ENCODE measurements around the gene KRTAP1-3.

KRTAP1-3 gene

DNA sequence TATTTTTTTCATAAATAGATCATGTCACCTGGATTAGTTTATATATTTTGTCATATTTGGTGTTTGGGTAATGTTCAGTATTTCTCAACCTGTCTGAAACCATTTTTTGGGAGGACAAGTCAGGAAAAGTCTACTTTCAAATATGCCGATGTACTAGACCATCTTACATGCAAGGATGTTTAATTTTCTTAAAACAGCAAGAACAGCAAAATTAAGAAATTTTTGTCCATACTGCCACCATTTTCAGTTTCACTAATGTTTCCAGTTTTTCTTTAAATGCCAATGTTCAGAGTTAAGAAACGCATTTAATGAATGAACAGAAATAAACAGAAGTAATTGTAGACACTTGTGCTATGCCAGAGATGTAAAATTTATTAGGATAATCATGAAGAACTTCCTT is 41.6 kb downstream of the KRTAP1-3 start:
- no peak overlapping the region for H3K4ac ChIP-seq (ENCODE audit: low read length)
- H2BK120ac ChIP-seq (ENCODE audit: low read depth, low read length) = no peak overlapping the region
- H3K27me3 ChIP-seq (ENCODE audit: control insufficient read depth in 3 of 3, insufficient read depth in 3 of 3, low read depth in 1 of 3, low read length in 3 of 3) = peaks cover 0 to 3% (median 0%) of the 10 kb centered on the region in 3 experiments
- H2BK12ac ChIP-seq (ENCODE audit: low read length) = no peak overlapping the region
- H3K4me1 ChIP-seq (ENCODE audit: control insufficient read depth in 2 of 2, insufficient read depth in 1 of 2, low read depth in 1 of 2, low read length in 2 of 2) = peaks cover 0 to 2% of the 10 kb centered on the region in 2 donors
- H3K9me3 ChIP-seq (replicated peaks in 1 of 2; ENCODE audit: control insufficient read depth in 2 of 2, insufficient read depth in 1 of 2, low read depth in 1 of 2, low read length in 2 of 2) = no peaks in the 10 kb centered on the region
- H3K4me2 ChIP-seq (ENCODE audit: insufficient read depth, low read length, poor library complexity, severe bottlenecking) = no peak overlapping the region
- no peak overlapping the region for H3K14ac ChIP-seq (ENCODE audit: low read length)
- WGBS, 2 donors (ENCODE audit: extremely low coverage in 2 of 2, insufficient read length in 2 of 2, insufficient replicate concordance in 1 of 2) = no CpG with 5 or more reads among the region's 2 CpGs
- H3K9ac ChIP-seq (ENCODE audit: low read depth, low read length, poor library complexity) = no peak overlapping the region
- no peaks in the 10 kb centered on the region for H3K79me1 ChIP-seq (ENCODE audit: low read depth, low read length)
- H2AFZ ChIP-seq (ENCODE audit: low read length) = no peak overlapping the region
- H3K36me3 ChIP-seq (replicated peaks in 1 of 2; ENCODE audit: control insufficient read depth in 2 of 2, insufficient read depth in 2 of 2, low read length in 2 of 2) = no peaks in the 10 kb centered on the region
- H4K8ac ChIP-seq (ENCODE audit: low read depth, low read length) = no peak overlapping the region
- no peak overlapping the region for H2BK5ac ChIP-seq (ENCODE audit: low read length)
- H3K27ac ChIP-seq (replicated peaks; ENCODE audit: low read length) = no peak overlapping the region
- H3K18ac ChIP-seq (ENCODE audit: low read length) = no peak overlapping the region
- no peak overlapping the region for H2BK15ac ChIP-seq (ENCODE audit: low read length)
- H3K23ac ChIP-seq (ENCODE audit: low read depth, low read length, poor library complexity) = no peak overlapping the region
- DNase-seq (ENCODE audit: low spot score) = no peak
- no peak overlapping the region for H3K4me3 ChIP-seq (ENCODE audit: low read length in 2 of 2)
- no peak overlapping the region for H2AK5ac ChIP-seq (ENCODE audit: low read depth, low read length)
- H4K91ac ChIP-seq (ENCODE audit: low read depth, low read length, poor library complexity) = no peak overlapping the region

DNA sequence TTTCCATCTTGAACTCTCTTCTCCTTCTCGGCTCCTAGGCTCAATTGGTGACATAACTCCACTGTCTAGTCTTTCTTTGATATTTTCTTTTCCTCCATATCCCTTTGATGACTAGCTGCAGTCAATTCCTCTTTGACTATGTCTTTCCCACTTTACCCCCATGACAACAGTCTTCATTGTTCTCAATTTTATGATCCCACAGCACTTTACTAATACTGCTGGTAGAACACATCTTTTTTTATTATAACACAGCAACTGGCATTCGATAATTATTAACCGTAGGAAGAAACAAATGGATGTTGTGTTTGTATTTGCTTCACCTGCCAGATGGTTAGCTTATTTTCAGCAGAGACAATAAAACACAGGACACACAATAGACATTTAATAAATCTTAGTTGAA is 42.0 kb downstream of the KRTAP1-3 start:
- H3K9me3 ChIP-seq (replicated peaks in 1 of 2; ENCODE audit: control insufficient read depth in 2 of 2, insufficient read depth in 1 of 2, low read depth in 1 of 2, low read length in 2 of 2) = no peaks in the 10 kb centered on the region

DNA sequence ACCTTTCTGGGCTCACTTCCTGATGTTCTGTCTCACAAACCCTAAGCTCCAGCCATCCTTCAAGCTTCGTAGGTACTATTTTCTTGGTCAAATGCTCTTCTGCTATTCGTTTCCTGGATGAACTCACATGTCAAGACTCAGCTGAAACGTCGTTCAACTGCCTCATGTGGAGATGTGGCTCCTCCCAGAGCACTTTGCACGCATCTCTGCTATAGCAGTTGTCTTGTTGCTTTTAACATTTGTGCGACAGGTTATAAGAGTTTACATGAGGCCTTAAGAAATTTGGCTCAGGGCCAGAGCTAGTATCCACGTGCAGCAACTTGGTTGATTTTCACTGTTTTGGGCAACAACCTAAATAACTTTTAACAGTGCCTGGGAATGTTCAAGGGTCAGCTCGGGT is 47.8 kb downstream of the KRTAP1-3 start:
- no peak overlapping the region for H4K8ac ChIP-seq (ENCODE audit: low read depth, low read length)
- H3K27me3 ChIP-seq (ENCODE audit: control insufficient read depth in 3 of 3, insufficient read depth in 3 of 3, low read depth in 1 of 3, low read length in 3 of 3) = no peaks in the 10 kb centered on the region
- H3K18ac ChIP-seq (ENCODE audit: low read length) = no peak overlapping the region
- H3K36me3 ChIP-seq (replicated peaks in 1 of 2; ENCODE audit: control insufficient read depth in 2 of 2, insufficient read depth in 2 of 2, low read length in 2 of 2) = no peaks in the 10 kb centered on the region
- H2BK15ac ChIP-seq (ENCODE audit: low read length) = no peak overlapping the region
- no peak overlapping the region for H3K23ac ChIP-seq (ENCODE audit: low read depth, low read length, poor library complexity)
- H2AK5ac ChIP-seq (ENCODE audit: low read depth, low read length) = no peak overlapping the region
- no peak overlapping the region for H2AFZ ChIP-seq (ENCODE audit: low read length)
- H3K9me3 ChIP-seq (replicated peaks in 1 of 2; ENCODE audit: control insufficient read depth in 2 of 2, insufficient read depth in 1 of 2, low read depth in 1 of 2, low read length in 2 of 2) = peaks cover 0 to 1% of the 10 kb centered on the region in 2 donors
- DNase-seq (ENCODE audit: low spot score) = no peak
- no peaks in the 10 kb centered on the region for H3K79me1 ChIP-seq (ENCODE audit: low read depth, low read length)
- no CpG with 5 or more reads among the region's 8 CpGs for WGBS, 2 donors (ENCODE audit: extremely low coverage in 2 of 2, insufficient read length in 2 of 2, insufficient replicate concordance in 1 of 2)
- no peak overlapping the region for H2BK5ac ChIP-seq (ENCODE audit: low read length)
- H3K14ac ChIP-seq (ENCODE audit: low read length) = no peak overlapping the region
- H3K4me2 ChIP-seq (ENCODE audit: insufficient read depth, low read length, poor library complexity, severe bottlenecking) = no peak overlapping the region
- H2BK120ac ChIP-seq (ENCODE audit: low read depth, low read length) = no peak overlapping the region
- no peak overlapping the region for H3K4me3 ChIP-seq (ENCODE audit: low read length in 2 of 2)
- H2BK12ac ChIP-seq (ENCODE audit: low read length) = no peak overlapping the region
- H3K4ac ChIP-seq (ENCODE audit: low read length) = no peak overlapping the region
- no peak overlapping the region for H3K9ac ChIP-seq (ENCODE audit: low read depth, low read length, poor library complexity)
- peaks cover 0 to 2% of the 10 kb centered on the region in 2 donors for H3K4me1 ChIP-seq (ENCODE audit: control insufficient read depth in 2 of 2, insufficient read depth in 1 of 2, low read depth in 1 of 2, low read length in 2 of 2)
- H3K27ac ChIP-seq (replicated peaks; ENCODE audit: low read length) = no peak overlapping the region
- no peak overlapping the region for H4K91ac ChIP-seq (ENCODE audit: low read depth, low read length, poor library complexity)

More for the DNA sequence above, 42.0 kb downstream of the KRTAP1-3 start:
- DNase-seq (ENCODE audit: low spot score) = no peak
- Histone ChIP-seq H2BK12ac (ENCODE audit: low read length) (no peak overlapping the region), H3K4me1 (ENCODE audit: control insufficient read depth in 2 of 2, insufficient read depth in 1 of 2, low read depth in 1 of 2, low read length in 2 of 2) (peaks cover 0 to 2% of the 10 kb centered on the region in 2 donors), H3K4ac (ENCODE audit: low read length) (no peak overlapping the region), H3K36me3 (replicated peaks in 1 of 2; ENCODE audit: control insufficient read depth in 2 of 2, insufficient read depth in 2 of 2, low read length in 2 of 2) (no peaks in the 10 kb centered on the region), H4K8ac (ENCODE audit: low read depth, low read length) (no peak overlapping the region), H3K18ac (ENCODE audit: low read length) (no peak overlapping the region), H3K14ac (ENCODE audit: low read length) (no peak overlapping the region), H3K4me2 (ENCODE audit: insufficient read depth, low read length, poor library complexity, severe bottlenecking) (no peak overlapping the region), H3K23ac (ENCODE audit: low read depth, low read length, poor library complexity) (no peak overlapping the region), H2BK5ac (ENCODE audit: low read length) (no peak overlapping the region), H2AFZ (ENCODE audit: low read length) (no peak overlapping the region), H2BK120ac (ENCODE audit: low read depth, low read length) (no peak overlapping the region), H3K27me3 (ENCODE audit: control insufficient read depth in 3 of 3, insufficient read depth in 3 of 3, low read depth in 1 of 3, low read length in 3 of 3) (peaks cover 0 to 3% (median 0%) of the 10 kb centered on the region in 3 experiments), H3K27ac (replicated peaks; ENCODE audit: low read length) (no peak overlapping the region), H3K79me1 (ENCODE audit: low read depth, low read length) (no peaks in the 10 kb centered on the region), H3K4me3 (ENCODE audit: low read length in 2 of 2) (no peak overlapping the region), H2BK15ac (ENCODE audit: low read length) (no peak overlapping the region), H3K9ac (ENCODE audit: low read depth, low read length, poor library complexity) (no peak overlapping the region), H2AK5ac (ENCODE audit: low read depth, low read length) (no peak overlapping the region), H4K91ac (ENCODE audit: low read depth, low read length, poor library complexity) (no peak overlapping the region)
- WGBS, 2 donors (ENCODE audit: extremely low coverage in 2 of 2, insufficient read length in 2 of 2, insufficient replicate concordance in 1 of 2) = no CpG with 5 or more reads among the region's 3 CpGs

DNA sequence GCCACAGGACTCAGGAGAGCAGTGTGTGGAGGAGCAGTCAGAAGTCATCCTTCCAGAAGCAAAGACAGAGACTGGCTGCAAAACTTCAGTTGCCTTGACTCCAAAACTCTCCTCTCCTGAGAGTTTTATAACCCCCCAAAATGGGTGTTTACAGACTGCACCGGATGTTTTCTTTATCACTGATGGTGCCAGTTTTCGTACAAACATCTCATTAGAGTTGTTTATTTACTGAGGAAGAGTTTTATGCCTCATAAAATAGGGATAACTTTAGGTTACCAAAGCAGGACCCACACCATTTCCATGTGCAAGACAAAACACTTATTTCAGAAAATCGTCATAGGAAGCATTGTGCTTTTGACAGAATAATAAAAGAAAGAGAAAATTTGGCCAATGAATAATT is 50.4 kb downstream of the KRTAP1-3 start, which contains the start of gene KRT40:
Gene KRT40, minus strand, starts transcription at position 101 of the 400 bp plus-strand sequence. Its CDS starts 53 bp downstream, at position 48.
- no peak within 1 kb of the TSS for H4K8ac ChIP-seq (ENCODE audit: low read depth, low read length)
- no peak within 1 kb of the TSS for H2AFZ ChIP-seq (ENCODE audit: low read length)
- H3K79me1 ChIP-seq (ENCODE audit: low read depth, low read length) = no peaks in the 10 kb centered on the region
- H3K27me3 ChIP-seq (ENCODE audit: control insufficient read depth in 3 of 3, insufficient read depth in 3 of 3, low read depth in 1 of 3, low read length in 3 of 3) = no peaks in the 10 kb centered on the region
- WGBS, 2 donors (ENCODE audit: extremely low coverage in 2 of 2, insufficient read length in 2 of 2, insufficient replicate concordance in 1 of 2) = no CpG with 5 or more reads among the region's 3 CpGs
- no peak within 1 kb of the TSS for H3K4ac ChIP-seq (ENCODE audit: low read length)
- H3K14ac ChIP-seq (ENCODE audit: low read length) = no peak within 1 kb of the TSS
- H3K18ac ChIP-seq (ENCODE audit: low read length) = no peak within 1 kb of the TSS
- H3K4me2 ChIP-seq (ENCODE audit: insufficient read depth, low read length, poor library complexity, severe bottlenecking) = no peak within 1 kb of the TSS
- peaks cover 0 to 1% of the 10 kb centered on the region in 2 donors for H3K9me3 ChIP-seq (replicated peaks in 1 of 2; ENCODE audit: control insufficient read depth in 2 of 2, insufficient read depth in 1 of 2, low read depth in 1 of 2, low read length in 2 of 2)
- H2BK12ac ChIP-seq (ENCODE audit: low read length) = no peak within 1 kb of the TSS
- H3K4me1 ChIP-seq (ENCODE audit: control insufficient read depth in 2 of 2, insufficient read depth in 1 of 2, low read depth in 1 of 2, low read length in 2 of 2) = peaks cover 0 to 12% of the 10 kb centered on the region in 2 donors
- no peak within 1 kb of the TSS for H3K4me3 ChIP-seq (ENCODE audit: low read length in 2 of 2)
- no peak within 1 kb of the TSS for H2AK5ac ChIP-seq (ENCODE audit: low read depth, low read length)
- H2BK120ac ChIP-seq (ENCODE audit: low read depth, low read length) = no peak within 1 kb of the TSS
- H3K36me3 ChIP-seq (replicated peaks in 1 of 2; ENCODE audit: control insufficient read depth in 2 of 2, insufficient read depth in 2 of 2, low read length in 2 of 2) = no peaks in the 10 kb centered on the region
- H3K23ac ChIP-seq (ENCODE audit: low read depth, low read length, poor library complexity) = no peak within 1 kb of the TSS
- no peak for DNase-seq (ENCODE audit: low spot score)
- no peak within 1 kb of the TSS for H3K27ac ChIP-seq (replicated peaks; ENCODE audit: low read length)
- no peak within 1 kb of the TSS for H4K91ac ChIP-seq (ENCODE audit: low read depth, low read length, poor library complexity)
- H2BK15ac ChIP-seq (ENCODE audit: low read length) = no peak within 1 kb of the TSS
- H3K9ac ChIP-seq (ENCODE audit: low read depth, low read length, poor library complexity) = no peak within 1 kb of the TSS
- H2BK5ac ChIP-seq (ENCODE audit: low read length) = no peak within 1 kb of the TSS

All from neuronal stem cell (in vitro differentiated cells).